HEK293 (cell line): Measurements from ENCODE around the gene ERBB2.

ENCODE experiments used
- CTCF ChIA-PET: fragments of 350-600 bp; formaldehyde crosslinking; extraction: SDS; loops from one replicate; lab custom pipeline; 2021; ENCODE audit warnings: antibody characterized with exemption; lab: Yijun Ruan, JAX
- POLR2A ChIA-PET: fragments of 300-600 bp; formaldehyde crosslinking; extraction: SDS; loops from one replicate; lab custom pipeline; 2020; ENCODE audit warnings: antibody characterized with exemption, inconsistent platforms; lab: Yijun Ruan, JAX
- H3K27ac ChIP-seq: fragments of 200-500 bp; sonication (Bioruptor generic); 2 replicates; pipeline ENCODE4 v1.5.1; 2014; ENCODE audit warnings: low read depth, low read length, control low read depth, inconsistent platforms; ENCODE audit errors: extremely low read depth
- H3K36me3 ChIP-seq, 2 experiments: fragments of 200-500 bp in 1 of 2; sonication (Bioruptor generic) in 1 of 2; 1 replicate in 1 of 2; 2 replicates in 1 of 2; pipeline ENCODE4 v1.5.1; 2014 to 2017; ENCODE audit warnings: inconsistent platforms in 2 of 2, low read length in 2 of 2; ENCODE audit not compliant: control insufficient read depth in 2 of 2, insufficient read depth in 1 of 2
- H3K4me1 ChIP-seq: fragments of 200-500 bp; sonication (Bioruptor generic); 2 replicates; pipeline ENCODE4 v1.5.1; 2014; ENCODE audit warnings: mild to moderate bottlenecking, low read length, inconsistent platforms; ENCODE audit not compliant: control insufficient read depth, insufficient read depth
- H3K4me3 ChIP-seq: 2 replicates; pipeline ENCODE4 v1.5.1; 2011; ENCODE audit warnings: low read depth, mild to moderate bottlenecking, control low read depth, low read length, moderate library complexity
- H3K9me3 ChIP-seq: fragments of 200-500 bp; sonication (Bioruptor generic); 2 replicates; pipeline ENCODE4 v1.5.1; 2014; ENCODE audit warnings: low read depth, low read length, inconsistent platforms; ENCODE audit not compliant: control insufficient read depth, insufficient read depth
- BCL11A ChIP-seq: fragments of 450-650 bp; formaldehyde crosslinking; IDR thresholded peaks from 2 replicates; pipeline ENCODE4 v1.5.1; 2016; ENCODE audit warnings: low read depth, missing biosample characterization, missing genetic modification characterization
- GLIS1 ChIP-seq: fragments of 450-650 bp; formaldehyde crosslinking; IDR thresholded peaks from 2 replicates; pipeline ENCODE4 v1.5.1; 2016; ENCODE audit warnings: missing biosample characterization, missing genetic modification characterization
- KLF9 ChIP-seq: fragments of 450-650 bp; formaldehyde crosslinking; IDR thresholded peaks from 2 replicates; pipeline ENCODE4 v1.5.1; 2016; ENCODE audit warnings: missing biosample characterization, missing genetic modification characterization, low read depth
- TCF7L2 ChIP-seq: IDR thresholded peaks from 2 replicates; pipeline ENCODE4 v1.6.1; 2011; ENCODE audit warnings: low read depth, mild to moderate bottlenecking, inconsistent platforms, low read length, moderate library complexity, borderline replicate concordance
- ZFP37 ChIP-seq: fragments of 450-650 bp; formaldehyde crosslinking; IDR thresholded peaks from 2 replicates; pipeline ENCODE4 v1.5.1; 2016; ENCODE audit warnings: missing biosample characterization, missing genetic modification characterization
- ZIC2 ChIP-seq: fragments of 450-650 bp; formaldehyde crosslinking; IDR thresholded peaks from 2 replicates; pipeline ENCODE4 v1.5.1; 2016; ENCODE audit warnings: missing biosample characterization, missing genetic modification characterization
- ZNF140 ChIP-seq: fragments of 450-650 bp; formaldehyde crosslinking; IDR thresholded peaks from 2 replicates; pipeline ENCODE4 v1.5.1; 2016; ENCODE audit warnings: missing biosample characterization, missing genetic modification characterization
- ZNF175 ChIP-seq: fragments of 450-650 bp; formaldehyde crosslinking; IDR thresholded peaks from 2 replicates; pipeline ENCODE4 v1.5.1; 2016; ENCODE audit warnings: missing biosample characterization, missing genetic modification characterization
- ZNF354C ChIP-seq: fragments of 450-650 bp; formaldehyde crosslinking; IDR thresholded peaks from 2 replicates; pipeline ENCODE4 v1.5.1; 2016; ENCODE audit warnings: missing biosample characterization, missing genetic modification characterization, low read depth, borderline replicate concordance
- ZNF391 ChIP-seq: fragments of 450-650 bp; formaldehyde crosslinking; IDR thresholded peaks from 2 replicates; pipeline ENCODE4 v1.5.1; 2016; ENCODE audit warnings: low read depth, missing biosample characterization, missing genetic modification characterization, borderline replicate concordance
- ZNF629 ChIP-seq: fragments of 450-650 bp; formaldehyde crosslinking; IDR thresholded peaks from 2 replicates; pipeline ENCODE4 v1.5.1; 2017; ENCODE audit warnings: missing biosample characterization, missing genetic modification characterization
- ZNF654 ChIP-seq: fragments of 450-650 bp; formaldehyde crosslinking; IDR thresholded peaks from 2 replicates; pipeline ENCODE4 v1.5.1; 2016; ENCODE audit warnings: low read depth, missing biosample characterization, missing genetic modification characterization
- ZNF768 ChIP-seq: fragments of 450-650 bp; formaldehyde crosslinking; IDR thresholded peaks from 2 replicates; pipeline ENCODE4 v1.5.1; 2018; ENCODE audit warnings: missing biosample characterization, mild to moderate bottlenecking, missing genetic modification characterization
- TF ChIP-seq, protein P1 (sequence below): fragments of 450-650 bp; formaldehyde crosslinking; IDR thresholded peaks from 2 replicates; pipeline ENCODE4 v1.5.1; 2017; ENCODE audit warnings: missing biosample characterization, missing genetic modification characterization

The ERBB2 gene

DNA sequence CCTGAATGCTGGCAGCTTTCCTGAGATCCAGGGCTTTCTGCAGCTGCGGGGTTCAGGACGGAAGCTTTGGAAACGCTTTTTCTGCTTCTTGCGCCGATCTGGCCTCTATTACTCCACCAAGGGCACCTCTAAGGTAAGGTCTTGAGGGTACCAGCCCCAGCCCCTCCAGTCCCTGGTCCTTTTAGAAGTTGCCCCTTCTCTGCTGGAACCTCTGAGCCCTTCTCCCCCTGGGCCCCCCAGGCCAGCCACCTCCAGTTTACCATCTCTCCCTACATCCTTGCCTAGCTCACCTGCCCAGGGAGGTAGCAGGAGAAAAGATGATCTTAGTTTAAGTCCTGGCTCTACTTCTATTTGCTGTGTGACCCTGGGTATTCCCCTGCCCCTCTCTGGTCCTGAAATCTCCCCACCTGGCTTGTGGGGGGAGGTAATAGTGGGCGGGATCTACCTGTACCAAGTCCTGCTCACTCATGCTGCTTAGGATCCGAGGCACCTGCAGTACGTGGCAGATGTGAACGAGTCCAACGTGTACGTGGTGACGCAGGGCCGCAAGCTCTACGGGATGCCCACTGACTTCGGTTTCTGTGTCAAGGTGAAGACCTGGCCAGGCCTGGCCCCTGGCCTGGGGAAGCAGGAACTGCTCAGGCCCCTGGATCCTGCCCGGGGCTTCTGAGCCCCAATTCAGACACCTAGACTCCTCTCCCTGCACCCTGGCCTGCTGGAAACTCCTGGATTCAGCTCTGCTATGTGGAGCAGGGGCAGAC is 44.4 kb downstream of the ERBB2 start:
- Histone ChIP-seq H3K9me3 (no peaks in the 10 kb centered on the region), H3K4me3 (no peak overlapping the region), H3K36me3 (no peaks in the 10 kb centered on the region; a peak in 1 of 3 replicates), H3K4me1 (peaks cover 16% of the 10 kb centered on the region), H3K27ac (no peak overlapping the region)
- POLR2A ChIA-PET: no interaction called here
- CTCF ChIA-PET: interaction anchor here (0.6 to 1.0 kb wide), 3 partner anchors 12 to 383 kb away, joined by 3 read pairs; partner anchors contain the start of gene MIEN1
- TF ChIP-seq ZNF768 (tag by site-specific recombination): peak; percentile 78; the same call in 1 of the 2 replicates
- no peak for TF ChIP-seq ZNF654 (tag by site-specific recombination)

DNA sequence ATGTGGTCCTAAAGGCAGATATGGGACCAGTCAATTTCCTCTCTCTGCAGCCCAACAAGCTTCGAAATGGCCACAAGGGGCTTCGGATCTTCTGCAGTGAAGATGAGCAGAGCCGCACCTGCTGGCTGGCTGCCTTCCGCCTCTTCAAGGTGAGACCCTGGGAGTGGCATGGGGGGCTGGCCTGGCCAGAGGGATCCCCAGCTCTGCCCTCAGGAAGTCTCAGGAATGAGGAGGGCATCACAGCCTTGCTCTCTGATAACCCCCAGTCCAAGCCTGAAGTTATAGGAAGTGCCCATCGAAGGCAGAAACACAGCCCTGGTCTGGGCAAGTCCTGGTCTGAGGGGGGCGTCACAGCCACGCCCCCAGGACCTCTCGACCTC is 45.0 kb downstream of the ERBB2 start:
- TF ChIP-seq ZNF391 (tag by site-specific recombination): no peak
- TF ChIP-seq KLF9 (tag by site-specific recombination): peak; percentile 59
- Histone ChIP-seq H3K36me3 (no peaks in the 10 kb centered on the region; a peak in 1 of 3 replicates), H3K27ac (no peak overlapping the region), H3K9me3 (no peaks in the 10 kb centered on the region), H3K4me1 (peaks cover 11% of the 10 kb centered on the region), H3K4me3 (no peak overlapping the region)
- POLR2A ChIA-PET: no interaction called here
- CTCF ChIA-PET: interaction anchor here (0.6 to 1.0 kb wide), 2 partner anchors 12 to 15 kb away, joined by 3 read pairs; partner anchors contain the start of gene MIEN1

DNA sequence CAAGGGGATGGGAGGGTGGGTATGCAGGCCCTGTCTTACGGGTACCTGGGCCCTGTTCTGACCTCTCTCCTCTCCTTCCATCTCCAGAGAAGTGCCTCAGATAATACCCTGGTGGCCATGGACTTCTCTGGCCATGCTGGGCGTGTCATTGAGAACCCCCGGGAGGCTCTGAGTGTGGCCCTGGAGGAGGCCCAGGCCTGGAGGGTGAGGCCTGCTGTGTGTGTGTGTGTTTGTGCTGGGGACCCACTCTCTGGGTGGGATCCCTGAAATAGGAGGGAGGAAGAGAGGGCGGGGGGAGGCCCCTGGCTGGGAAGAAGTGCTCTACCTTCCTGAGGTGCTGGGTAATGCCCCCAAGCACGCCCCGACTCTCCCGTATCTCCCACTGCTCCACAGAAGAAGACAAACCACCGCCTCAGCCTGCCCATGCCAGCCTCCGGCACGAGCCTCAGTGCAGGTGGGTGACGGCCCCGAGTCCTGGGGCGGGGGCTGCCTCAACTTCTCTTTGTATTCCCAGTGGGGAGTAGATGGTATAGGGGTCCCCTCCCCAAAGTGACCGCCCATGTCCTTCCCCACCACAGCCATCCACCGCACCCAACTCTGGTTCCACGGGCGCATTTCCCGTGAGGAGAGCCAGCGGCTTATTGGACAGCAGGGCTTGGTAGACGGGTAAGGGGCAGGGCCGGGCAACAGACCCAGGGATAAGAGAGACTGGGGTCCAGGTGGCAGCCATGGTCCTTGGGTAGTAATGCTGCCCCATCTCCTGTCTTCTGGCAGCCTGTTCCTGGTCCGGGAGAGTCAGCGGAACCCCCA is 45.7 kb downstream of the ERBB2 start:
- TF ChIP-seq ZNF175 (no peak), ZIC2 (tag by site-specific recombination) (peak; percentile 95), GLIS1 (tag by site-specific recombination) (peak; percentile 90)
- TF ChIP-seq, all 188 proteins: peak for 2
- POLR2A ChIA-PET: no interaction called here
- CTCF ChIA-PET: interaction anchor here (0.7 to 1.0 kb wide), 2 partner anchors 15 to 91 kb away, joined by 3 to 5 read pairs; partner anchors contain the start of gene MIEN1
- Histone ChIP-seq H3K4me3 (no peak overlapping the region), H3K27ac (no peak overlapping the region), H3K4me1 (peaks cover 7% of the 10 kb centered on the region), H3K36me3 (no peaks in the 10 kb centered on the region; a peak in 1 of 3 replicates), H3K9me3 (no peaks in the 10 kb centered on the region)

DNA sequence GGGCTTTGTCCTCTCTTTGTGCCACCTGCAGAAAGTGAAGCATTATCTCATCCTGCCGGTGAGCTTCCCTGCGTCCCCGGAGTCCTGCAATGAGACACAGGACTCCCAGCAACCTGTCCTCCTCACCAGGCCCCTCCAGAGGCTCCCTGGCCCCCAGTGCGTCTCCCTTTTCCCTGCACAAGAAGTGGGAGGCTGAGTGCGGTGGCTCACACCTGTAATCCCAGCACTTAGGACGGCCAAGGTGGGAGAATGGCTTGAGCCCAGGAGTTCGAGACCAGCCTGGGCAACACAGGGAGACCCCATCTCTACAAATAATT is 46.2 kb downstream of the ERBB2 start:
- Histone ChIP-seq H3K4me1 (peaks cover 4% of the 10 kb centered on the region; the same call in 1 of the 2 replicates), H3K9me3 (no peaks in the 10 kb centered on the region), H3K36me3 (no peaks in the 10 kb centered on the region; a peak in 1 of 3 replicates), H3K4me3 (no peak overlapping the region), H3K27ac (no peak overlapping the region)
- POLR2A ChIA-PET: no interaction called here
- CTCF ChIA-PET: interaction anchor here (0.7 to 1.1 kb wide), 3 partner anchors 17 to 123 kb away, joined by 3 to 5 read pairs (median 3); no protein-coding TSS in a partner anchor
- TF ChIP-seq ZNF629 (tag by site-specific recombination): no peak
- TF ChIP-seq TCF7L2: no peak
- TF ChIP-seq BCL11A: no peak
- TF ChIP-seq ZFP37 (tag by site-specific recombination): no peak
- TF ChIP-seq ZNF140 (tag by site-specific recombination): no peak
- TF ChIP-seq ZNF354C (tag by site-specific recombination): no peak
- TF ChIP-seq, protein P1, sequence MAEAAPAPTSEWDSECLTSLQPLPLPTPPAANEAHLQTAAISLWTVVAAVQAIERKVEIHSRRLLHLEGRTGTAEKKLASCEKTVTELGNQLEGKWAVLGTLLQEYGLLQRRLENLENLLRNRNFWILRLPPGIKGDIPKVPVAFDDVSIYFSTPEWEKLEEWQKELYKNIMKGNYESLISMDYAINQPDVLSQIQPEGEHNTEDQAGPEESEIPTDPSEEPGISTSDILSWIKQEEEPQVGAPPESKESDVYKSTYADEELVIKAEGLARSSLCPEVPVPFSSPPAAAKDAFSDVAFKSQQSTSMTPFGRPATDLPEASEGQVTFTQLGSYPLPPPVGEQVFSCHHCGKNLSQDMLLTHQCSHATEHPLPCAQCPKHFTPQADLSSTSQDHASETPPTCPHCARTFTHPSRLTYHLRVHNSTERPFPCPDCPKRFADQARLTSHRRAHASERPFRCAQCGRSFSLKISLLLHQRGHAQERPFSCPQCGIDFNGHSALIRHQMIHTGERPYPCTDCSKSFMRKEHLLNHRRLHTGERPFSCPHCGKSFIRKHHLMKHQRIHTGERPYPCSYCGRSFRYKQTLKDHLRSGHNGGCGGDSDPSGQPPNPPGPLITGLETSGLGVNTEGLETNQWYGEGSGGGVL (tag by site-specific recombination): no peak
